HG03066 (cell line): ENCODE measurements around the gene CHML.

Experiments
- ATAC-seq: cut with Tn5 transposase; IDR thresholded peaks from one replicate; pipeline ENCODE4 v1.9.1; 2021; ENCODE audit warnings: low read depth; ENCODE audit not compliant: unreplicated experiment

Gene CHML

DNA sequence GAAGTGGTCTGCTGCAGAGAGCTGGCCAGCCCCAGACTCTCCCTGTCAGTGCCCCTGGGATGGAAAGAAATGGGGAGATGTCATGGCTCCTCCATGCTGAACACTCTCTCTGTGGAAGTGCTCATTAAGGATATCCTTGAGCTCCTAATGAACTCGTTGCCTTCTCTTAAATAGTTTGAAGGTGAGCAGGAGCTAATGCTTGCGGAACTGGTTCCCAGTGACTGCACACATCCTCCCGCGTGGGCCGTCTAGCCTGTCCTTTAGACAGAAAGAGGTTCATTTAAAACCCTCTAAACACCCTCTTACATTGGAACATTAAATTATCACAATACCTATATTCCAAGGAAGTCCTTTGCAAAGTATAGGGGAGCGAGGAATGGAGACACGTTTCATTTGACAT lies 6.0 kb upstream of the CHML start:
- no peak for ATAC-seq

DNA sequence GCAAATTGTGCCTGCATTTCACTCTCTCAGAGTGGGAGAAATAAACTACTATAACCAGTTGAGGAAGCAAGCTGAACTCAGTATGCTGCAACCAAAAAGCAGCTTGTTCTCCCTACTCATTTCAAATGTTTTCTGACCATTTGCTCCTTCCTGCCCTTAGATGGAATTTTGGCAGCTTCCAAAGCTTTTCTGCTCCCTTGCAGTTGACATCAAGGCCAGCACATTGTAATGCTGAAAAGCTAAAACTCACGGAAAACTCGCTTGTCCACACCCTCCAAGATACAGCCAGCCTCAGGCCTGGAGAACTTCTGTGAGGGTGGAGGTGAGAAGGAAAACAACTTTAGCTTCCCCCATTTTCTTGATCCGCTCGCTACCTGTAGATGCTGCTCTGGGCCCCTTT lies 5.0 kb upstream of the CHML start:
- ATAC-seq = no peak

DNA sequence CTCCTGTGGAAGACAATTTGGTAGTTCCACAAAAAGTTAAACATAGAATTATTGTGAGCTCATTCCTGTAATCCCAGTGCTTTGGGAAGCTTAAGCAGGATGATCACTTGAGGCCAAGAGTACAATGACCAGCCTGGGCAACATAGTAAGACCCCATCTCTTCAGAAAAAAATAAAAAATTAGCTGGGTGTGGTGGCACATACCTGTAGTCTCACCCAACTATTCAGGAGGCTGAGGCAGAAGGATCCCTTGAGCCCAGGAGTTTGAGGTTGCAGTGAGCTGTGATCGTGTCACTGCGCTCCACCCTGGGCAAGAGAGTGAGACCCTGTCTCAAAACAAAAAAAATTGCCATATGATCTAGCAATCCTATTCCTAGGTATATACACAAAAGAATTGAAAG lies 4.1 kb upstream of the CHML start:
- ATAC-seq = no peak

DNA sequence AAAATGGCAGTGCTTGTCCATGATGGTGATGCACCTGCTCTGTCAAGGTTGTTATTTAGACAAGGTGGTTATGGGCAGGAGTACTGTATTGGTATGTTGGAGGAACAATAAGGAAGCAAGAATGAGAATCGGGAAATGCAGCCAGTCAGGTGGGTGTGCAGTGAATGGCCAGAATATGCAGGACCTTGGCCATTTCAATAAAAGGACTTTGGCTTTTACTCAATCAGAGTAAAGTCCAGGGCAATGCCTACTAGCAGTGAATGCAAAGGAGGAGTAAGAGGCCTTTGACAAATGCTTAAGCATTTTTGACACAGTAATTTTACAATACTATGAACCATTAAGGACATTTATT lies 2.4 kb upstream of the CHML start:
- no peak for ATAC-seq

DNA sequence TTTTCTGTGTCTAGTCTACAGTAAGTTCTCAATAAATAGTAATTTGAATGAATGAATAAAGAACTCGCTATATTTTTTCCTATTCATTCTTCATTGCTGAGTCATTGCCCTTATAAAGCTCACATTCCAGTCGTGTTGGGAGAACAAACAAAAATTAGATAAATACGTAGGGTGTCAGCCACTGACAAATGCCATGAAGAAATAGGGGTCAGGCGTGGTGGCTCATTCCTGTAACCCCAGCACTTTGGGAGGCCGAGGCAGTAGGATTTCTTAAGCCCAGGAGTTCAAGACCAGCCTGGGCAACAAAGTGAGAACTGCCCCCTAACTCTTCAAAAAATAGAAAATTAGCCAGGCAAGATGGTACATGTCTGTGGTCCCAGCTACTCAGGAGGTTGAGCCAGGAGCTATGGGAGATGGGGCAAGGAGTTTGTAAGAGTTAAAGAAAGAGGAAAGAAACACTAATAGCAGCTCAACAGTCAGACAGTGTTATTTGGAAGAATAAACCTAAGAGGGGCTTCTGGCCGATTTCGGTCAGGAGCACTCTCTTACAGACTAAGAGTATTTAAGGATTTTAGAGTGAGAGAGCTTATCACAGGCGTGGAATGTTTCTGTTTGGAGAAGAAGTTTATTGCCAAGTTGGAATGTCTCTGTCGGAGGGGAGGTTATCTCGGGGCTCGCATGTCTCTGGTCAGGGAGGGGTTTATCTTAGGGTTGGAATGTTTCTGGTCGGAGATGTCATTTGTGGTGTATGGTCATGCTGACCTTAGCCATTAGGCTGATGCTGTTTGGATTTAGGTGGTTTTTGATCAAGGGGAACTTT lies 1.8 kb upstream of the CHML start:
- ATAC-seq = no peak

DNA sequence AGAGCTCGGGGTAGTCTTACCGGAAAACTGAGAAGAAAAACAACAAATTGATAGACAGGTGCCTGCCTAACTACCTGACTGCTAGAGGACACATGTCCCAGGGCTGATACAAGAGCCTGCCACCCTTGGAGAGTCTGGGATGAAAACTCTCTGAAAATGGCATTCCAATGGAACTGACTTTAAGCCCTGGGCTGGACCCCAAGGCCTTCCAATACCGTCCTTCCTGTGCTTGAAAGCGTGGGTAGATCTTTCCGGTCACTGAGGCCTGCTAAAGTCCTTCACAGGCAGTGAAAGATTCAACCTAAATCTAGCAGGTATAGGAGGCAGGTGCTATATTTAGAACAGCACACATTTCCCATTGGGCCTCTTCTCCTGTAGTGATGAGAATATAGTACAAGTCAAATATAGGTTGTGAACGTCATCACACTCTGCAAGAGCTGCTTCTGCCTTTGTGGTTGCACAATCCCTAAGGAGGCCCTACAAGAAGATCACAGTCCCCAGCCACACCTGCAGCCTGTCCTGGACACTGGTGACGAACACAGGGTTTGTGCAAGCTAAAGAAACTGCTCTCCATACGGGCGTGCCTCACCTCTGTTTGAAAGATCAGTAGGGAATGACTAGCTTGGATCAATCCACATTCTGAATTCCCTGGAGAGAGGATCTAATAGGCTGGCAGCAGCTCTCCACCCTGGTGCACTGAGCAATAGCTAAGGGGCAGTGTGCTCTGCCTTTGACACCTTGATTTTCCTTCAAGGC lies 876 bp upstream of the CHML start:
- no peak for ATAC-seq

DNA sequence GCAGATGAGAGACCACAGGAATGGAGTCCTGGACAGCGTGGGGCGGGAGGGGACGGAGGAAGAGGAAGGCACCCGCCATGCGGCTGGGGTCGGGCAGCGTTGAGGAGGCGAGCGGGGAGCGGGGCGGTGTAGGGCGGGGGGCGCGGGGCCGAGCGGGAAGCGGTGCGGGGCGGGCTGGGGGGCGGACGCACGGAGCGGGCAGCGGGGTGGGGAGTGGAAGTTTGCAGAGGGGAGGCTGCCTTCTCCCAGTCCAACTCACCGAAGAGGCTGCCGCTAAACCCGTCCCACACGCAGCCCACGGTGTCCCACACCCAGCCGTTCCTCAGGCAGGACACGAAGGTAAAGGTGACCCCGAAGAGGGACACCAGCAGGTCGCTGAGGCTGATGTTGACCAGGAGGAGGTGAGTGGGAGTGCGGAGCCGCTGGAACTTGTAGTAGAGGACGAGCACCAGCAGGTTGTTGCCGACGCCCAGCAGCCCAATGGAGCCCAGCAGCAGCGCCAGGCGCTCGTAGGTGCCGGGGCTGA lies 483 bp downstream of the CHML start:
- ATAC-seq = peak; percentile 37

DNA sequence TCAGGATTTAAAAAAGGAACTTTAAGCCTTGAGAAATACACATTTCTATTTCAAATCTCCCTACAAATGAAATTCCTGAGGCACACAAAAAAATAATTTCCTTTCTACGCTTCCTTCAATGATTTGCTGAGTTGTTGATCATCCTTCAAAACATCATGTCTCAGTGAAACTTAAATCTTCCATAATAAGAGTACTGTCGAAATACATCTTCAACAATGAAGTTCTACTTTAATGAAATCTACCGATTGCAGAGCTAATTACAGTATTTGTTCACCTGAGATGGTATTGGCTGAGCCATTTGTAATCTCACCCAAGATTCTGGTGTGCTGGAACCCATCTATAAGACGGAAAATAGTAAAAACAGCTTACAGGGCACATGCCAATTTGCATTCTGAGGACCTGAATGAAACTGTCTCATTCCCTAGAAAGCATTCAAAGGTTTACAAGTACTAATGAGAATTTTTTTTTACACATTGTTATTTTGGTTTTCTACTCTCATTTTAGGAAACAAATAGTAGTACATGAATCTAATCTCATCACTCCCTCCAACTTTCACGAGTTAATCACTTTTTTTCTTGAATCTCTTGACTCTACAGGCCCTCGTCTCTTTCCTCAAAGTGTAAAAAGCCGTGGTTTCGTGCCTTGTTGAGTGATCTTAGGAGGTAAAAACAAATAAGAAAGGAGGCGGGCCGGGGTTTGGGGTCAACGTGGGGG lies 1.1 kb downstream of the CHML start:
- ATAC-seq = no peak

DNA sequence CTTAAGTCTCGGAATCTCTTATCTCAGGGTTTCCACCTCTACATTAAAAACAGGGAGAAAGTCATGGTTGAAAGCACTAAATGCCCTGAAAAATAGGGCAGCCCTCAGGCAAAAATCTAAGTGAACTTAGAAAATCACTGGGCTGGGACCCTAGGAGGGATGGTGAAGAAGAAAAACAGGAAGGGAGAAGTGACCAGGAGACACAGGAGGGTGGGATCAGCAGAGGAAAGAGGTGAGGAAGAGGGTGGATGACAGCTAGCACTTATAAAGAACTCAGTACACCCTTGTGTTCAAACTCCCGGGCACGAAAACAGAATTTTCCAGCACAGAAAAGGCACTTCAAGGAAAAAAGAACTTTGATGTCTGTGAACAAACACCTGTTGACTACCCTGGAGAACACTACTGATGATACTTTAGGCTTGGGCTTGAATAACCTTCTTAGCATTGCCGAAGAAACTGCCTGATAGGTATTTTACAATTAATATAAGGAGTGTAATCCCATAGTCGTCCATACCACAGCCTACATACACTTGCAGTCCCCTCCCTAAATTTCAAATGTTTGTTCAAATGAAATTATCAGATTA lies 2.0 kb downstream of the CHML start:
- no peak for ATAC-seq

DNA sequence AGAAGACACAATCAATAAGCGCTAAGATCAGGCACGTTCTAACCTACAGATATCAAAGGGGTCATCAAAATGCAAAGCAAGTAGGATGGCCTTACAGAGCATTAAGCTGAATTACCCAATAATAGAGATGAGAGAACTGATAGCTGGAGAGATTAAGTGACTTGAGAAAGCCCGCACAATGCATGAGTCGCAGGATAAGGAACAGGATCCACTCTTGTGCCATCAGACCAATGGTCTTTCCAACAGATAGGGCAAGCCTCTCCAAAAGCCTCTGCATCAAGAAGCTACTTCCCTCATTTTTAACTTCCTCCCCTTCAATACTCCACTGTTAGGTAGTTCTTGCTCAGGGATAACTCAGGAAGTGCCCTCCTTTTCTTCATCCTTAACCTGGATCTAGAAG lies 2.6 kb downstream of the CHML start:
- ATAC-seq = no peak

DNA sequence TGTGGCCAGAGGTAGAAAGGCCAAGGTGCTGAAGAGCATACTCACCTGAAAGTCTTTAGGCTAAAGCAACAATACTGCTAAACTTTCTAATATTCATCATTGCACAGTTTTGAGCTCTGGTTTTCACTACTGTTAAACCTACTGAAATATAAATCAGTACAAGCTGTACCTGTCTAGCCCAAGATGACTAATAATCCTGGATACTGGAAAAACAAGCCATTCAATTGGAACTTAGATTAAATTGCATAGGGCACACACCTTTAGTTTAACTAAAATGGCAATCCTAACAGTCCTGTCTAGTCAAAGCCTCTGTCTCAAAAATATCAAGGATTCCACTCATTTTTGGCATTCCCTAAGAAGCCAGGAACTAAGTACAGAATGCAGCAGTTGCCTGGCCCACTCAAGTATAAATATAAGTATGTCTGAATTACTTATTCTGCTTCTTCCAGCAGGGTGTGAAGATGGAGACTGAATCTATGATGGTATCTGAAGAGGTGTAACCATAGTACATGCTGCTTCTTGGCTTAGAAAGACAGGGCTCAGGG lies 3.1 kb downstream of the CHML start:
- no peak for ATAC-seq

DNA sequence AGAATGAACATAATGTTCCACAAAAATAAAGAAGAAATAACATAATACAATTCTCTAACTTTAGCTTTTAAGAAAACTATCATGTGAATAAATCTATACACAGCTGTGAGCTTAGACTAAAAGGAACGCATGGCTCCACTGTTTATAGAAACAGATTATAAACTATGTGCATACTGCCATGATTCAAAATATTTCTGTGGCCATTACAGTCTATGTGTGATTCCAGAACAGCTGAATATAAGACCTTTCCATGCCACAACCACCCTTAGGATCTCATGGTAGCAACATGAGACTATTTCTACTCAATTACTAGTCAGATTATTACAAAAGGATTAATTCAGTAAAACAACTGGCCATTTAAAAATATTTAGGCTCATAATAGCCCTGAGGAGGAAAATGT lies 3.9 kb downstream of the CHML start:
- no peak for ATAC-seq

DNA sequence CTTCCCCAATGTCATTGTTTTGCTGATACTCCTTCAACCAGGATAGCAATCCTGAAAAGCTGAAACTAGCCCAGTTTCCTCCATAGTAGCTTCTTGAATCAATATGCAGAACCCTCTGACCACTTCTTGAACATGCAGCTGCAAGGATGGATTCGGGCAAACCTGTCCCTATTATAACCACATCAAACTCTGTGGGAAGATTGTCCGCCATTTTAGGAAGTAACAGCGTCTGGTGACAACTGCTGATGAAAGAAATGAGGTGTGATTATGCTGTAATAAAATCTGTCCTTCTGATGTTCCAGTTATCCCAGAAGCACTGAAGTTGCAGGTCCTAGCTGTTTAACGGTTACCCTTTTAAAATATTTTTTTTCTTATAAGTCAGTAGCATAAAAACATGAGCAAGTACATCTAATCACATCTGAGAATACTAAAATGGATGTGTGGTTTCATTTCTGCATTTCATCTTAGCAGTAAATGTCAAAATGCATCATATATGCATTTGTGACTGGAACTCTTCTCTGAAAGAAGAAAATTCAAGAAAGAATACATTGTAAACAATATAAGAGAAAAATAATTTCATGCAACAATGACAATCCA lies 4.5 kb downstream of the CHML start:
- ATAC-seq = no peak

DNA sequence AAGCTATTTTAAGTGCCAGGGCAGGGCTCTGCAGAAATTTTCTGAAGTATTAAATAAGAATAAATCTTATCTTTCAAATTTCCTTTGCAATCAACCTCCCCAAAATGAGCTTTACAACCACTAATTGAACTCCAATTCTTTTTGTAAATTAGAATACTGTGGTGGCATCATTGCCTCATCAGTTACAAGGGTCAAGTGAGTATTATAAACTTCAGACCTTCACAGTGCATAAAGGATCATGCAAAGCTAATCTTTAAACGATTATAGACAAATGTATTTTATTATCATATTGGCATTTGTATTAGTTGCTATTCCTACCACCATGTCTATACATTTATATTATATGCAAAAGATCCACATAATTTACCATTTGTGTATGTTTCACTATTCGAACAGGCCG lies 7.2 kb downstream of the CHML start:
- no peak for ATAC-seq

DNA sequence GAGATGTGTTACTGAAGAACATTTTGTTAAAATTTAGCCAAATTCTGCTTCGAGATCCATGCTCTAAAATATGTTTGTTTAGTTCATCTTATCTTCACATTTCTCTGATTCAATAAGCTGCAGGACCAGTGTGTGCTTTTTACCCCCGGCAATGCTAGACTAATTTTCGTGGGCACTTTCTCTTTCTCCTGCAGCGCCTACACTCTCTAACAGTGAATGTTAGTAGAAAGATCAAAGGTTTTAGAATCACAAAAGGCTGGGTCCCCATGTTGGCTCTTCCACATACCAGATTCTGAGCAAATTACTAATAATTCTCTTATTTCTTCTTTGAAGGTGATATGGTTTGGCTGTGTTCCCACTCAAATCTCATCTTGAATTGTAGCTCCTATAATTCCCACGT lies 8.5 kb downstream of the CHML start:
- no peak for ATAC-seq

DNA sequence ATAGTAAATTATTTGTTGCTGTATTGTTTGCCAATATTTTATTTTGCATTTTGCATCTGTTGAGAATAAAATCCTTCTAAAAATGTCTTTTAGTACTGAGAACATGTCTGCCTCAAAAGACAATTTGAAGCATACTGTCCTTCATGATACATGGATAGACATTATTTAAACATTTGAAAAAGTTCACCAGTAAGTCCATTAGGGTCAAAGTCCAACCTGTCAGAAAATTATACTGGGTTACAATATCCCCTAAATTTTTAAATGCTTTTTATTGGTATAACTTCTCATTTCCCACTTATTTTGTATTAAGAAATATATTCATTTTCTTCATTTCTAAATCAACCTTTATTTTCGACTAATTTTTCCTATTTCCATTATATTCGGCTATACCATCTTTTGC lies 9.3 kb downstream of the CHML start:
- no peak for ATAC-seq

DNA sequence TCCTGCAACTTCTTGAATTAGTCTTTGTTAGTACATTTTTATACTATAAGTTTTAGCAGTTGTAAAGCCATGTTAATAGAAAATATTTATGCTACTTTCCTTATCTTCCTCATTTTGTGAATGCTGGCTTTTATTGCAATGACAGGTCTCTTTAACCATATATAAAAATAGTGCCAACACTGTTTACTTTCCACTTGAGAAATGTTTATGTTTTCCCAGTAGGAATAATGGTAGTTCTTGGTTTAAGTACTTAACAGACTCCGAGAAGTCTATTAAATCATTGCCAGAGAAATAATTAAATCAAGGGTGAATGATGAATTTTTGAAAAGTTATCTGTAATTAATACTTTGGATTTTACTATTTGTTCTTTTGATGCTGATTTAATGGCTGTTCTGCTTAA lies 9.7 kb downstream of the CHML start:
- ATAC-seq = no peak

DNA sequence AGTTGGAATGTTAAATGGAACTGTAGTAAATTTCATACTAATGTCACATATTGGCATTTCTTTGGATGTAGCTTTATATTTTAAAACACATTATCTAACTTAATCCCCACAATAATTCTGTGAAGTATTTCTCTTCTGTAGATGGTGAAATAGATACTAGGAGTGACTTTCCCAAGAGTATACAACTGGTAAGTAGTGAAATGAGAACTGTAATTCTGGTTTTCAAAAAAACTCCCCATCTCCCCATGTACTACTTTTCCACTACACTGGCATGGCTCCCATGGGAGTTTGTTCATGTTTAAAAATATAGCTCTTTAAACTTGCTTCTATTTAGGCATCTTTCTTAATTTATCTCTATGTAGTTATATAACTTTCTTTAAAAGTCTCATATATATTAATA lies 10.2 kb downstream of the CHML start:
- ATAC-seq = no peak

DNA sequence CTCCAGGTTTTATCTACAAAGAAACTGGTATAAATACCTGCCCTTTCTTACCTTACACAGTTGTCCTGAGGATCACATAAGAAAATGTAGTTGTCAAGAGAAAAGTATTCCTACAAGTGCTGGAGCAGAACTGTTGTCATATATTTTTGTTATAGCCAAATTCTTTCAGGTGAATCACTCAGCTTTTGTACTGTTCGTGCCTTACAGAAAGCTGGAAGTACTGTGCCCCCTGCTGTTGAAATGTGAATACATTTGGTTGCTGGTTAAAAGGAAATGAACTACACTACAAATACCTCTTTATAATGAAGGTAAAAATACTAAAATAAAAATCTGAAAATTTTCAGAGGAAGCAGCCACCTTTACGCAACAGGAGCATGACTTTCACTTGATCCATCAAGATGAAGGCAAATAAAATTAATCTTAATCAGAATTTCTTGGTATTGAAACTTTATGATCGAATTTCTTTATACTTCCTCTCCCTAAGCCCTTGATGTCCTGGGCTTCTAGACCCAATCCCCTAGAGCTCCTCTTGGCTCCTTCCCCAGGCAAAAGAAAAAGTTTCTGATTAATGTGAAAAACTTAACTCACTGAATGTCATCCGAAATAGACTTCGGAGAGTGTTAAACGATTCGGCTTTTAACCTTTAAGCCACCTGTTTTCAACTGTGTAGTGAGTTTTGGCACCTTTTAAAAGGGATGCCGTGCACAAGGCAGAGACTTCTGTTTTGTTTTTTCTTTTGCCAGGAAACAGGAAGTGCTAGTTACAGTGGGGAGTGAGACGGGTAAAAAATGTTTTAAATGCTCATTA lies 12.5 kb downstream of the CHML start:
- peak; percentile 82 for ATAC-seq

DNA sequence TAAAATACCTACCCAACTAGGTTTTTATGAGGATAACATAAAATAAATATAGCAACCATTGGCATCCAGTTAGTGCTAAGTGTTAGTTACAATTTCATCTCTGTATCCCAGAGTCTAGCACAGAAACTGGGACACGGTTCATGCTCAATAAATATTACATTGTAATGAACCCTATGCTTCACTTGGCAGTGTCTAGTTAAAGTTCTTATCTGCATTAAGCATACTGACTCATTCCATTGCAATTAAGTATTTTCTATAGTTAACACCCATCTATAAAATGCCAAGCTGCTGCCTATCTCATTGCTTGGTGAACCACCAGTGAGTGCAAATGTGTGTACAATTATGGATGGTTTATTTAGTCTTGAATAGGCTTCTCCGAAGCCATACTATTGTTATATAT lies 15.2 kb downstream of the CHML start:
- no peak for ATAC-seq
